HG03469 (cell line): ENCODE measurements around the gene BCL6B.
"Not testable (repeated sequence)": the region's sequence is repeated elsewhere in the genome, so short reads cannot be mapped to it uniquely, and the experiment has no call there.

Experiments
- ATAC-seq: cut with Tn5 transposase; IDR thresholded peaks from one replicate; pipeline ENCODE4 v1.9.1; 2021; ENCODE audit warnings: mild to moderate bottlenecking, moderate library complexity, moderate number of reproducible peaks; ENCODE audit not compliant: unreplicated experiment

BCL6B gene

GRCh38 chr17:7022781-7023571, at the start of gene BCL6B:
Gene BCL6B, plus strand, starts transcription at chr17:7023050. Its CDS starts 622 bp downstream, at chr17:7023672.
- no peak for ATAC-seq

GRCh38 chr17:6979440-6979839, 43.4 kb upstream of the BCL6B start:
- ATAC-seq, result not testable (repeated sequence)

- no peak for ATAC-seq
Measured at GRCh38 chr17:6981426-6981825, 41.4 kb upstream of the BCL6B start.

- no peak for ATAC-seq
Measured at GRCh38 chr17:6985266-6985665, 37.6 kb upstream of the BCL6B start.

- ATAC-seq, result no peak
Measured at GRCh38 chr17:6986676-6987075, 36.2 kb upstream of the BCL6B start.

GRCh38 chr17:6989779-6990178, 33.1 kb upstream of the BCL6B start:
- ATAC-seq, result no peak

GRCh38 chr17:6993613-6994056, 29.2 kb upstream of the BCL6B start:
- not testable (repeated sequence) for ATAC-seq

- ATAC-seq, result no peak
Measured at GRCh38 chr17:6994118-6994598, 28.7 kb upstream of the BCL6B start.

- no peak for ATAC-seq
Measured at GRCh38 chr17:6994666-6995256, 28.1 kb upstream of the BCL6B start.

GRCh38 chr17:6995500-6996255, 27.2 kb upstream of the BCL6B start, which contains the start of gene ALOX12:
Gene ALOX12, plus strand, starts transcription at chr17:6996049. Its CDS starts 69 bp downstream, at chr17:6996118.
- no peak for ATAC-seq

- ATAC-seq, result no peak
Measured at GRCh38 chr17:6996256-6997011, 26.4 kb upstream of the BCL6B start.

- ATAC-seq, result no peak
Measured at GRCh38 chr17:6997171-6997570, 25.7 kb upstream of the BCL6B start.

- ATAC-seq, result no peak
Measured at GRCh38 chr17:6998855-6999508, 23.9 kb upstream of the BCL6B start.

GRCh38 chr17:7001318-7001961, 21.4 kb upstream of the BCL6B start:
- no peak for ATAC-seq

- ATAC-seq, result no peak
Measured at GRCh38 chr17:7002288-7003047, 20.4 kb upstream of the BCL6B start.

- no peak for ATAC-seq
Measured at GRCh38 chr17:7003745-7004144, 19.1 kb upstream of the BCL6B start.

GRCh38 chr17:7004398-7005253, 18.2 kb upstream of the BCL6B start:
- ATAC-seq, result no peak

- no peak for ATAC-seq
Measured at GRCh38 chr17:7005716-7006115, 17.1 kb upstream of the BCL6B start.
